HS-27A (cell line): Measurements from ENCODE around the gene SLC35A4.
"Not testable (repeated sequence)": the region's sequence is repeated elsewhere in the genome, so short reads cannot be mapped to it uniquely, and the experiment has no call there.

ENCODE experiments used
- DNase-seq: peaks from one replicate; pipeline ENCODE4 v3.0.0-alpha.2; 2012; ENCODE audit warnings: low read depth, missing footprints

The SLC35A4 gene

GRCh38 chr5:140591747-140592372 lies 27.2 kb downstream of the SLC35A4 start:
- DNase-seq, result peak; percentile 23

DNA sequence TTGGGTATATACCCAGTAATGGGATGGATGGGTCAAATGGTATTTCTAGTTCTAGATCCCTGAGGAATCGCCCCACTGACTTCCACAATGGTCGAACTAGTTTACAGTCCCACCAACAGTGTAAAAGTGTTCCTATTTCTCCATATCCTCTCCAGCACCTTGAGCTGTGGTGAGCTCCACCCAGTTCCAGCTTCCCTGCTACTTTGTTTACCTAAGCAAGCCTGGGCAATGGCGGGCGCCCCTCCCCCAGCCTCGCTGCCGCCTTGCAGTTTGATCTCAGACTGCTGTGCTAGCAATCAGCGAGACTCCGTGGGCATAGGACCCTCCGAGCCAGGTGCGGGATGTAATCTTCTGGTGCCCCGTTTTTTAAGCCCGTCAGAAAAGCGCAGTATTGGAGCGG lies 28.4 kb downstream of the SLC35A4 start:
- not testable (repeated sequence) for DNase-seq

- DNase-seq, result no peak
These were observed 29.5 kb downstream of the SLC35A4 start for GRCh38 chr5:140594169-140594568.

- DNase-seq, result no peak
These were observed 31.1 kb downstream of the SLC35A4 start for GRCh38 chr5:140595538-140596300.

GRCh38 chr5:140596321-140596741 lies 31.7 kb downstream of the SLC35A4 start:
- no peak for DNase-seq

GRCh38 chr5:140598836-140599235 lies 34.2 kb downstream of the SLC35A4 start:
- no peak for DNase-seq

DNA sequence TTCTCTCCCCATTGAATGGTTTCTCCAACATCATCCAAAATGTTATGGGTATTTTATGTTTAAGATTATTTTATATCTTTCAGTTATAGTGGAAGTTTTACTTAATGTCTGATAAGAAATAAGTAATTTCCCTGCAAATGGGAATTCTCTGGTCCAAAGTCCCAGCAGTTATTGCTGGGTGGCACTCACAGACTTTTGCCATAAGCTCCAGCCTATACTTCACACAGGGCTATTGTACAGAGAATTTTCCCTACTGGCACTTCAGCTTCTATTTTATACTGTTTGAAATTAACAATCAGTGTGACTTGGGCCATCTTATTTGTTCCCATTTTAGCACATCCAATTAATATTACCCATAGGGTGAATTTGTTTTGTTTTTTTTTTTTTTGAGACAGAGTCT lies 35.5 kb downstream of the SLC35A4 start:
- DNase-seq, result no peak

GRCh38 chr5:140602147-140602546 lies 37.5 kb downstream of the SLC35A4 start:
- DNase-seq, result no peak

GRCh38 chr5:140603446-140603698 lies 38.7 kb downstream of the SLC35A4 start:
- not testable (repeated sequence) for DNase-seq

- DNase-seq, result no peak
These were observed 39.1 kb downstream of the SLC35A4 start for GRCh38 chr5:140603734-140604133.

DNA sequence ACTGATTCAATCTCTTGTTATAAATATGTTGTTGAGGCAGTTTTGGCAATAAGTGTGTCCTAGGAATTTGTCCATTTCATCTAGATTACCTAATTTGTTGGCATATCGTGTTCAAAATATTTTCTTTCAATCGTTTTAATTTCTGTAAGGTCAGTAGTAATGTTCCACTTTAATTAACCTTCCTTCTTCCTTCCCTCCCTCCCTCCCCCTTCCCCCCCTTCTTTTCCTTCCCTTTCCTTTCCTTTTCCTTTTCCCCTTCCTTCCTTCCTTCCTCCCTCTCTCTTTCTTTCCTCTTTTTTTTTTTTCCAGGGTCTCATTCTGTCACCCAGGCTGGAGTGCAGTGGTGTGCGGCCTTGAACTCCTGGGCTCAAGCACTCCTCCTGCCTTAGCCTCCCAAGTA lies 41.3 kb downstream of the SLC35A4 start:
- DNase-seq, result no peak

GRCh38 chr5:140607031-140607430 lies 42.4 kb downstream of the SLC35A4 start:
- DNase-seq, result no peak

GRCh38 chr5:140608722-140609121 lies 44.1 kb downstream of the SLC35A4 start:
- DNase-seq, result no peak

- no peak for DNase-seq
These were observed 44.5 kb downstream of the SLC35A4 start for GRCh38 chr5:140609126-140609525.

- DNase-seq, result no peak
These were observed 46.4 kb downstream of the SLC35A4 start for GRCh38 chr5:140611020-140611521.
